Stimulated activated CD8-positive, alpha-beta memory T cell treated with anti-CD3 and anti-CD28 coated beads, Interleukin-12 subunit alpha, Interleukin-12 subunit beta, amount 100 ng/mL, for 24 hours (primary cell): ENCODE data around the gene EFHC2.
"Not testable (repeated sequence)": the region's sequence is repeated elsewhere in the genome, so short reads cannot be mapped to it uniquely, and the experiment has no call there.

Source experiments
- DNase-seq: peaks from one replicate; pipeline ENCODE4 v3.0.0-alpha.2; 2020; ENCODE audit errors: extremely low read depth

The EFHC2 gene

GRCh38 chrX:44232081-44232480 is 111.4 kb downstream of the EFHC2 start:
- no peak for DNase-seq

DNA sequence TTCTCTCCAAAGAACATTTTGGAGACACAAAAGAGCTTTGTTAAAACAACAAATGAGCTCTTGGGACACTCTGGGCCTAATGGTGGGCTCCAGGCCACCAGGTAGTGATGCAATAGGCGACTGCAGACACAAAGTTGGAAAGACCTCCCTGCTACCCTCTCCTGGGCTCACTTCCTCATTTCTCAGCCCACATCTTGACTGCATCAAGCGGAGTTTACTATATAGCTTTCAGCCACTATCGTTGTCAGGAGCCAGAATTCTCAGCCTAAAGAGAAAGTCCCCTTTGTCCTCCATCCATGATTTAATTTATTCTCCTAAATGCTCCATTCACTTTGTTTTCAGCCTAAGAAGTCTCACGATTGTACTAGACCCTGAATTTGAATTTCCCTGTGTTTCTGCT is 114.9 kb downstream of the EFHC2 start:
- DNase-seq = no peak

DNA sequence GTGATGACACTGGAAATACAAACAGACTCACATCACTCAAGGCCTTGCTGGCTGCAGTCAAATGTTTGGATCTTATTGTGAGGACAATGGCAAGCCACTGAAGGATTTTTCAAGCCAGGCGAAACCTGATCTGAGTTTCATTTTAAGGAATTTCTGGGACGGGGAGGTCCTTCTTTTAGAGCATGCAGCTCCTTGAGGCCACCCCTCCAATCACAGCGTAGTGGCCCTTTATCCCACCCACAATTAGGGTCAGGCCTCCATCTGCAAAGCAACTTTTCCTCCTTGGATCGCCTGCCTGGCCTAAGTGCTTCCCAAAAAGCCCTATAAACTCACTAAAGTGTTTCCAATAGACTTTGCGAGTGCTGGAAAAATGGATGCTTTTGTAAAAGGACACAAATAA is 115.5 kb downstream of the EFHC2 start:
- DNase-seq = no peak

DNA sequence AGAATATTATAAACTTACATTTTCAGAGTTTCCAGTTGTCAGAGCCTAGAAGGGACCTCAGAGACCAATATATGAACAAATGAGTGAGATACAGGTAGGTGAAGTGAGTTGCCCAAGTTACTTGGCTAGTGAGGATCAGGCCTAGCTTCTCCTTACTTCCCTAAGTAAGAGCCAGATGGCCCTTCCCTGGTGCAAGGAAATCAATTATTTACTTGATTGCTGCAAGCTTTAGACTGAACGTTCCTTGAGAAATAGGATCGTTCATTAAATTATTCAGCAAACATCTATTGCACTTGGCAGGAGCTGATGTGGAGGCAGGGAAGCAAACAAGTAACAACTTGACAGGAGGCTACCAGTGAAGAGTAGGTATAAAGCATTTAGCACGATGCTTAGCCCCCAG is 117.8 kb downstream of the EFHC2 start:
- no peak for DNase-seq

GRCh38 chrX:44224760-44225159 is 118.7 kb downstream of the EFHC2 start:
- DNase-seq = no peak

- no peak for DNase-seq
Observed at GRCh38 chrX:44223150-44223549, 120.3 kb downstream of the EFHC2 start.

DNA sequence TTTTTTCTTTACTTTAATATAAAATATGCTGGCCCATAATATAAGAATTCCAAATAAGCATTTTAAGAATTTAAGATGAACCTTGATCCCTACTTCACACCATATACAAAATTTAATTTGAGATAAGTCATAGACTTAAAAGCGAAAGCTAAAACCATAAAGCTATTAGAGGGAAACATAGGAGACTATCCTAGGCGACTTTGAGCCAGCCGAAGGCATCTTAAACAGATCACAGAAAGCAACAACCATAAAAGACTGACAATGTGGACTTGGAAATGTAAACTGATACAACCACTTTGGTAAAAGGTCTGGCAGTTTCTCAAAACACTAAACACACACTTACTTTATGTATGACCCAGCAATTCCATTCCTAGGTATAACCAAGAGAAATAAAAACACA is 125.0 kb downstream of the EFHC2 start:
- DNase-seq = no peak

- DNase-seq = no peak
Observed at GRCh38 chrX:44216171-44216570, 127.3 kb downstream of the EFHC2 start.

- no peak for DNase-seq
Observed at GRCh38 chrX:44203791-44204190, 139.7 kb downstream of the EFHC2 start.

- DNase-seq = no peak
Observed at GRCh38 chrX:44202596-44202995, 140.9 kb downstream of the EFHC2 start.

- no peak for DNase-seq
Observed at GRCh38 chrX:44189116-44189515, 154.4 kb downstream of the EFHC2 start.

DNA sequence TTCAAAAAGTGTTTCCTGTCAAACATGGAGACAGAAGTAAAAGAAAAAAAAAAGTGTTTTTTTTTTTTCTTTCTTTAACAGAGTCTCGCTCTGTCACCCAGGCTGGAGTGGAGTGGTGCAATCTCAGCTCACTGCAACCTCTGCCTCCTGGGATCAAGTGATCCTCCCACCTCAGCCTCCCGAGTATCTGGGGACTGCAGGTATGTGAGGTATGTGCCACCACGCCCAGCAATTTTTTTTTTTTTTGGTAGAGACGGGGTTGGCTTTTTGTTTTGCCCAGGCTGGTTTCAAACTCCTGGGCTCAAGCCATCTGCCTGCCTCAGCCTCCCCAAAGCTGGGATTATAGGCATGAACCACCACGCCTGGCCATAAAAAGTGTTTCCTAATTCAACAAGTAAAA is 155.6 kb downstream of the EFHC2 start:
- DNase-seq = not testable (repeated sequence)

DNA sequence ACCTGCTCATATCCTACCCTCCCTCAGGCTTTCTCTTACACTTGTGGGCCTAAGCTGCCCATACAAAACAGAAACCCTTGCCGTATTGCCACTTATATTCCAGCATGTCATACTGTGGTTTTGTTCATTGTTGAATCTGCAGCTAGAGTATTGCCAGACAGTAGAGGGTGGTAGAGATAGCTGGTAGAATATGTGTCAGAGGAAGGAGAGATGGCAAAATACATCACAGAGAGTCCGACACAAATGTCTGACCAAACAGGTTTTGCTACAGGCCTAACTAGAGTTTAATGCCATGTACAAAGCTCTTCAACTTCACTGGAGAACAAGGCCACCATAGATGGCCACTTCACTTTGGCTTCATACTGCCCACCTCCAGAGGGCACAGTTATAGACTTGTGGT is 160.1 kb downstream of the EFHC2 start:
- DNase-seq = no peak

DNA sequence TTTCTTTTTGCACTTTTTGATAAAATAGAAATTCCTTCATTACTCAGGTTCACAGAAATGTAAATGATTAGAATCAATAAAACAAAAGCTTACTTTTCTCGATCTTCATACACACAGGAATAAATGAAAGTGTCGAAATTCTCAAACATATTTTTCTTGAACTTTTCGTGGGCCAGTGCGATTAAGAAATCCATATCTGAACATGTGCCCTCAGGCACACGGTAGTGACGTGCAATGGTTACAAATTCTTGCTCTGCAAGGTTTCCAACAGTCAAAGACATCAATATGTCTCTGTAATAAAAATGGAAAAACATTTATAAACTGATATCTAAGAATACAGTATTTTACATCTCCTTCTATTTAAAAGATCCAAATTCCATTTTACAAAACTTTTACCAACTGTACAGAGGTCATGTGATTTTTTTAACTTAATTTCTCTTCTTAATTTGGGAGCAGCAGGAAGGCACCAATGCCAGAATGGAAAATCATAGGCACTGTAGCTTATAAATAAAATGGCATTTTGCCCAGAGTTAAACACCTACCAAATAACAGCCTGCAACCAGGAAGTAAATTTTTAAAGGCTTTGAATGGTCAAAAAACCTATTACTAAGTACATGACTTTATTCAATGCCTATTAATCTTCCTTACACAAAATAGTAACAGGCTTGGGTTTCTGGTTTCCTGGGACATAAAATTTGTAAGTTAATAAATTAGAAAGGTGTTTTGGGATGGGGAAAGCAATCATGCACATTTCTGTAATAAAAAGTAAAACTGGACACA is 165.0 kb downstream of the EFHC2 start:
- DNase-seq = no peak

GRCh38 chrX:44175455-44175854 is 168.0 kb downstream of the EFHC2 start:
- DNase-seq = no peak

DNA sequence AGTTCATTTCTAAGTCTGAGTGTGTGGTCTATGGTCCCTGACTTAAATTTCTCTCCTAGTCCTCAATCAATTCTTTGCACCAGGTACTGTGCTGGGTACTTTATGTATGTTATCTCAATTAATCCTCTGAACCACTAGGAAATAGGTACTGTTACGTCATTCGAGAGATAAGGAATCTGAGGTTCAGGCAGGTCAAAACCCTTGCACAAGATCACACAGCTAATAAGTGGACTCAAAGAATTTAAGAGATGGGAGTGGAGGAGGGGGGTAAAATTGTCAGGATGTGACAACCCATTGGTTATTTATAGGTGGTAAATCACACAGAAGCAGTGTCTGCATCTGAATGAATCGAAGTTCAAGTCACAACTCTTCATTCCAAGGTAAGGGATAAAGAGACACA is 169.4 kb downstream of the EFHC2 start:
- DNase-seq = no peak

DNA sequence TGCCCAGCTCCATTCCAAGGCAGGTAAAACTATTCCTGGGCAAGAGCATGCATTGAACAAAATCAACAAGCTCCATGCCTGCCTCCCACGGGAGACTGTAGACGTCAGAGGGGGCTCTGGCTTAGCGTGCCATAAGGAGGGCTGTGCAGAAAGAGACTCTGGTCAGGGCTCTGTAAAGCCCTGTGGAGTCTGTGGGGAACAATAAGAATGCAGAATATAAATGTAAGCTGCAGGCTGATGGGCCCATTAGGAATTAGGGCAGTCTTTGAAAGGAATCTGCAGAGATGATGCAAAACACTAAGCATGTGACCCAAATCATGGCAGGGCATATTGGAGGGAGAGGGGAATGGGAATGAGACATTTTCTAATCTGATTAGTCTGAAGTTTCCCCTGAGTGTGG is 170.3 kb downstream of the EFHC2 start:
- DNase-seq = no peak

GRCh38 chrX:44167116-44167515 is 176.4 kb downstream of the EFHC2 start:
- no peak for DNase-seq

- no peak for DNase-seq
Observed at GRCh38 chrX:44162964-44163475, 180.5 kb downstream of the EFHC2 start.

DNA sequence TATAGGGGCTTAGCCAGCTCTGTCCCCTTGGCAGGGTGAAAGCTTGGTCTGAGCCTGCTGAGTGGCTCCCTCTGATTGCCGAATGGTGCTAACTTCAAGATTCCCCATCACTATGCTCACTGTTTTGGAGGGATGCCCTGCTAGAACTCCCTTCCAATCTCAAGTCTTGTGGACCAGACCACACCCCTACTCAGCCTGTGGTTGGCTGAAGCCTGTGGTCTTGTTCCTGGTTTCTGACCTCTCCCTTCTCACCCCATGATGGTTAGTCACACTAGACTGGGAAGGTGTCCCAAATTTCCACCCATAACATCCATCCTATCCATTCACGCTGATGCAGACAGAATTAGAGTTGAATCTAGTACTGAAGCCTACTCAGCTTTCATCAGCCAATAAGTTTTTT is 185.6 kb downstream of the EFHC2 start:
- no peak for DNase-seq

DNA sequence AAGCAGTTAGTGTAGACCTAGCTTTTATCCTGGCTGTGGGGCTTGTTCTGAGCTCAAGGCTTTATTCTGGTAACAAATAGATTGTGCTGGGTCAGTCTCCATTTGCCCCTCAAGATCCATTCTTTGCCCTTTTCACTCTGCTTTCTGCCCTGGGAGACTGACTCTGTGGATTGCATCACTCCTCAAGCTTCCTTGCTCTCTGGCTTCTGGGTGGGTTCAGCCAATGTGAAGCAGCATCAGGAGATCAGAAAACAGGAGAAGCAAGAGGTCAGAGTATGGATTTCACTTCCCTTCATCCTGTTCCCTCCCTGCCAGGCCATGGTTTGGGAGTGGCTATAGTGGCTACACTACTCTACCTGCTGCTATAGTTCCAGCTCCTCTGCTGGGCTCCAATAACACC is 186.2 kb downstream of the EFHC2 start:
- DNase-seq = no peak

- DNase-seq = no peak
Observed at GRCh38 chrX:44156726-44157125, 186.7 kb downstream of the EFHC2 start.

DNA sequence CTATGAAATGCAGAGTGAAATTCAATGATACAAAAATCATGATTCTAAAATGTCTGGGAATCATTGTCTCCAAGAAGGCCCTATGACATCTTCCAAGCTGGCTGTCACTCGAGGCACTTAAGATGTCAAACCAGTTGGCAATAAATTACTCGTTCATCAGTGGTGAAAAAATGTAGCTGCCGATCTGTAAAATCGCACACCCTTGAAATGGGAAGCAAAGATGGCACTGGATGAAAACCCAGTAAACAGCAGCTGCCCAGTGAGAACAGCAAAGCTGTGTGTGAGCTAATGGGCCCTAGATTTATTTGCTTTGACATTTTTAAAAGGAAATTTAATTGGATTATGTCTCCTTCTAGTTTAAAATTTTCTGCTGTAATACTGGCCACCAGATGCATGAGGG is 188.3 kb downstream of the EFHC2 start:
- no peak for DNase-seq

- DNase-seq = no peak
Observed at GRCh38 chrX:44152852-44153251, 190.6 kb downstream of the EFHC2 start.
